Fibroblast of lung (primary cell): ENCODE data around the gene KIAA1217.

Experiments used
- EZH2 ChIP-seq: IDR thresholded peaks from 2 replicates; pipeline ENCODE4 v1.5.1; 2012; ENCODE audit warnings: low read length, control low read depth, mild to moderate bottlenecking; ENCODE audit errors: missing control alignments
- TF ChIP-seq, protein P1 (sequence below), 2 donors: IDR thresholded peaks in 1 of 2; conservative IDR thresholded peaks in 1 of 2; 1 replicate in 1 of 2; 2 replicates in 1 of 2; pipeline ENCODE4 v1.5.1; 2011 to 2012; ENCODE audit warnings: low read length in 2 of 2, control low read depth in 1 of 2, inconsistent platforms in 1 of 2, low read depth in 1 of 2, mild to moderate bottlenecking in 1 of 2

GRCh38 chr10:24272374-24272773 lies 63.4 kb downstream of the KIAA1217 start:
- TF ChIP-seq, protein P1, sequence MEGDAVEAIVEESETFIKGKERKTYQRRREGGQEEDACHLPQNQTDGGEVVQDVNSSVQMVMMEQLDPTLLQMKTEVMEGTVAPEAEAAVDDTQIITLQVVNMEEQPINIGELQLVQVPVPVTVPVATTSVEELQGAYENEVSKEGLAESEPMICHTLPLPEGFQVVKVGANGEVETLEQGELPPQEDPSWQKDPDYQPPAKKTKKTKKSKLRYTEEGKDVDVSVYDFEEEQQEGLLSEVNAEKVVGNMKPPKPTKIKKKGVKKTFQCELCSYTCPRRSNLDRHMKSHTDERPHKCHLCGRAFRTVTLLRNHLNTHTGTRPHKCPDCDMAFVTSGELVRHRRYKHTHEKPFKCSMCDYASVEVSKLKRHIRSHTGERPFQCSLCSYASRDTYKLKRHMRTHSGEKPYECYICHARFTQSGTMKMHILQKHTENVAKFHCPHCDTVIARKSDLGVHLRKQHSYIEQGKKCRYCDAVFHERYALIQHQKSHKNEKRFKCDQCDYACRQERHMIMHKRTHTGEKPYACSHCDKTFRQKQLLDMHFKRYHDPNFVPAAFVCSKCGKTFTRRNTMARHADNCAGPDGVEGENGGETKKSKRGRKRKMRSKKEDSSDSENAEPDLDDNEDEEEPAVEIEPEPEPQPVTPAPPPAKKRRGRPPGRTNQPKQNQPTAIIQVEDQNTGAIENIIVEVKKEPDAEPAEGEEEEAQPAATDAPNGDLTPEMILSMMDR (conservative IDR thresholded peaks at IDR 0.05 in 1 of 2, IDR thresholded peaks at IDR 0.05 in 1 of 2; ENCODE audit: low read depth in 1 of 2, low read length in 2 of 2) = no peak
- TF ChIP-seq EZH2 = no peak
